Gastrocnemius medialis (tissue), 4 donors: Measurements from ENCODE around the gene DOCK3. TPM values are rescaled to one million over a fixed set of nuclear protein-coding genes. Genes with fewer than 3 reads are reported as not detected.

Experiments used
- ATAC-seq, 2 donors: fragments of 150-250 bp; one replicate each; pipeline ENCODE4 v1.9.1; 2016
- DNase-seq, 2 donors: peaks; one replicate each; pipeline ENCODE4 v3.0.0-alpha.2; 2019
- H3K27ac ChIP-seq, 4 donors: fragments of 200-600 bp; sonication (generic); 1 replicate in 1 of 4; 2 replicates in 3 of 4; pipeline ENCODE4 v1.5.1; 2016 to 2018; ENCODE audit warnings: mild to moderate bottlenecking in 2 of 4, moderate library complexity in 1 of 4
- H3K27me3 ChIP-seq, 3 donors: fragments of 200-600 bp; sonication (generic) in 2 of 3; 1 replicate in 1 of 3; 2 replicates in 2 of 3; pipeline versions ENCODE4 v1.5.1 to v1.6.0; 2016 to 2019; ENCODE audit warnings: mild to moderate bottlenecking in 1 of 3, moderate library complexity in 1 of 3
- H3K36me3 ChIP-seq, 2 donors: fragments of 200-600 bp; sonication (generic) in 1 of 2; one replicate each; pipeline ENCODE4 v1.5.1; 2017 to 2018
- H3K4me1 ChIP-seq, 2 donors: fragments of 200-600 bp; sonication (generic) in 1 of 2; one replicate each; pipeline ENCODE4 v1.5.1; 2016 to 2017; ENCODE audit warnings: mild to moderate bottlenecking in 2 of 2
- H3K4me3 ChIP-seq, 4 donors: fragments of 200-600 bp; sonication (generic) in 3 of 4; 1 replicate in 1 of 4; 2 replicates in 3 of 4; pipeline ENCODE4 v1.5.1; 2016 to 2019; ENCODE audit warnings: mild to moderate bottlenecking in 2 of 4
- H3K9me3 ChIP-seq, 3 donors: fragments of 200-600 bp; sonication (generic) in 2 of 3; 1 replicate in 1 of 3; 2 replicates in 2 of 3; pipeline ENCODE4 v1.5.1; 2016 to 2019
- POLR2A ChIP-seq, 2 donors: fragments of 450-650 bp; IDR thresholded peaks; one replicate each; pipeline ENCODE4 v1.6.1; 2017; ENCODE audit warnings: antibody characterized with exemption in 2 of 2, mild to moderate bottlenecking in 2 of 2, moderate library complexity in 2 of 2
- in situ Hi-C, 4 donors: fragments of 200-750 bp; cut with MboI; loops; one replicate each; pipeline versions ENCODE4 v1.15.0 to v1.8.0; 2017; ENCODE audit warnings: low sequenced_read_pairs in 4 of 4
- intact Hi-C: fragments of 100-400 bp; cut with DNase I; formaldehyde crosslinking; loops from one replicate; pipeline ENCODE4 v1.15.1; 2023; ENCODE audit warnings: low total_unique reads
- total RNA-seq, 4 donors: library from RNA; depleted of rRNA; stranded (reverse); fragments of >200 nt; gene quantifications; one replicate each; pipeline versions ENCODE4 v1.1.0 to v1.2.3, GENCODE V29; 2016
- TF ChIP-seq, protein P1 (sequence below), 5 experiments: fragments of 450-650 bp in 3 of 5; fragments of 200-600 bp in 2 of 5; sonication (generic) in 2 of 5; IDR thresholded peaks in 4 of 5; conservative IDR thresholded peaks in 1 of 5; 1 replicate in 4 of 5; 2 replicates in 1 of 5; pipeline ENCODE4 v1.5.1; 2016 to 2019; ENCODE audit warnings: antibody characterized with exemption in 5 of 5, mild to moderate bottlenecking in 3 of 5, moderate library complexity in 3 of 5

The DOCK3 gene
- total RNA-seq, 4 donors from 2014 or later, result 0.61 to 3.1 (median 0.73) TPM

GRCh38 chr3:50708620-50709019 lies 33.9 kb downstream of the DOCK3 start:
- no peaks in the 10 kb centered on the region for H3K36me3 ChIP-seq
- no peaks in the 10 kb centered on the region for H3K9me3 ChIP-seq
- intact Hi-C loops, result no loop called here
- DNase-seq (no peak), ATAC-seq (no peak)
- in situ Hi-C loops, result no loop called here
- no peak overlapping the region for H3K27ac ChIP-seq
- TF ChIP-seq, protein P1, sequence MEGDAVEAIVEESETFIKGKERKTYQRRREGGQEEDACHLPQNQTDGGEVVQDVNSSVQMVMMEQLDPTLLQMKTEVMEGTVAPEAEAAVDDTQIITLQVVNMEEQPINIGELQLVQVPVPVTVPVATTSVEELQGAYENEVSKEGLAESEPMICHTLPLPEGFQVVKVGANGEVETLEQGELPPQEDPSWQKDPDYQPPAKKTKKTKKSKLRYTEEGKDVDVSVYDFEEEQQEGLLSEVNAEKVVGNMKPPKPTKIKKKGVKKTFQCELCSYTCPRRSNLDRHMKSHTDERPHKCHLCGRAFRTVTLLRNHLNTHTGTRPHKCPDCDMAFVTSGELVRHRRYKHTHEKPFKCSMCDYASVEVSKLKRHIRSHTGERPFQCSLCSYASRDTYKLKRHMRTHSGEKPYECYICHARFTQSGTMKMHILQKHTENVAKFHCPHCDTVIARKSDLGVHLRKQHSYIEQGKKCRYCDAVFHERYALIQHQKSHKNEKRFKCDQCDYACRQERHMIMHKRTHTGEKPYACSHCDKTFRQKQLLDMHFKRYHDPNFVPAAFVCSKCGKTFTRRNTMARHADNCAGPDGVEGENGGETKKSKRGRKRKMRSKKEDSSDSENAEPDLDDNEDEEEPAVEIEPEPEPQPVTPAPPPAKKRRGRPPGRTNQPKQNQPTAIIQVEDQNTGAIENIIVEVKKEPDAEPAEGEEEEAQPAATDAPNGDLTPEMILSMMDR (IDR thresholded peaks at IDR 0.05 in 4 of 5, conservative IDR thresholded peaks at IDR 0.05 in 1 of 5), result no peak
- TF ChIP-seq POLR2A (IDR thresholded peaks at IDR 0.05), result no peak
- no peaks in the 10 kb centered on the region for H3K27me3 ChIP-seq
- H3K4me3 ChIP-seq, result no peak overlapping the region
- no peaks in the 10 kb centered on the region for H3K4me1 ChIP-seq

DNA sequence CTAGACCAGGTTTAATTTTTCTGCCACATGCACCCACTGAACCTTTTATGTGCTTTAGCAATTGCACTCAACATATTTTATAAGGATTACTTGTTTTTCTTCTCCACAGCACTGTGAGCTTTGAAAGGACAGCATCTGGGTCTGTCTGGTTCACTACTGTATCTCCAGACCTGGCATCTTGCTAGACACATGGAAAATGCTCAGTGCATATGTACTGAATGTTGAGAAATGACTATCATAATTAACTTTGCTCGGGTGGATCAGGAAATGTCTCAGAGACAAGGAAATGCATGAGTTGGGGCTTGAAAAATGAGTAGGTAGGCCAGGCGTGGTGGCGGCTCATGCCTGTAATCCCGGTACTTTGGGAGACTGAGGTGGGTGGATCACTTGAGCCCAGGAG lies 40.2 kb downstream of the DOCK3 start:
- Histone ChIP-seq H3K4me1 (no peaks in the 10 kb centered on the region), H3K4me3 (no peak overlapping the region), H3K9me3 (no peaks in the 10 kb centered on the region), H3K36me3 (no peaks in the 10 kb centered on the region), H3K27me3 (no peaks in the 10 kb centered on the region), H3K27ac (no peak overlapping the region)
- no peak for ATAC-seq
- in situ Hi-C loops (no loop called here), intact Hi-C loops (no loop called here)
- no peak for DNase-seq
- no peak for TF ChIP-seq POLR2A (IDR thresholded peaks at IDR 0.05)
- TF ChIP-seq, protein P1 (IDR thresholded peaks at IDR 0.05 in 4 of 5, conservative IDR thresholded peaks at IDR 0.05 in 1 of 5), result no peak

GRCh38 chr3:50724831-50725230 lies 50.1 kb downstream of the DOCK3 start:
- in situ Hi-C loops (no loop called here), intact Hi-C loops (no loop called here)
- Histone ChIP-seq H3K27ac (no peak overlapping the region), H3K4me3 (no peak overlapping the region), H3K27me3 (no peaks in the 10 kb centered on the region), H3K36me3 (no peaks in the 10 kb centered on the region), H3K4me1 (no peaks in the 10 kb centered on the region), H3K9me3 (peaks cover 0 to 2% (median 0%) of the 10 kb centered on the region in 3 donors)
- DNase-seq (no peak), ATAC-seq (no peak)
- TF ChIP-seq, protein P1 (IDR thresholded peaks at IDR 0.05 in 4 of 5, conservative IDR thresholded peaks at IDR 0.05 in 1 of 5), result no peak
- no peak for TF ChIP-seq POLR2A (IDR thresholded peaks at IDR 0.05)

DNA sequence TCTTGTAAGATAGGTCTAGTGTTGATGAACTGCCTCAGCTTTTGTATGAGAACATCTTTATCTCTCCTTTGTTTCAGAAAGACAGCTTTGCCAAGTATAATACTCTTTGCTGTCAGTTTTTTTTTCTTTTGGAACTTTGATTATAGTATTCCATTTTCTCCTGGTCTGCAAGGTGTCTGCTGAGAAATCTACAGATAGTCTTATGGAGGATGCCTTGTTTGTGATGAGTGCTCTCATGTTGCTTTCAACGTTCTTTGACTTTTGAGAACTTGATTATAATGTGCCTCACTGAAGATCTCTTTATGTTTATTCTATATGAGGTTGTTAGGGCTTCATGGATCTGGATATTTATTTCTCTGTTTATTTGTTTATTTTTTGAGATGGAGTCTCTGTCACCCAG lies 60.3 kb downstream of the DOCK3 start:
- Histone ChIP-seq H3K27ac (no peak overlapping the region), H3K4me1 (no peaks in the 10 kb centered on the region), H3K27me3 (no peaks in the 10 kb centered on the region), H3K9me3 (peaks cover 0 to 4% (median 0%) of the 10 kb centered on the region in 3 donors), H3K4me3 (no peak overlapping the region), H3K36me3 (no peaks in the 10 kb centered on the region)
- TF ChIP-seq, protein P1 (IDR thresholded peaks at IDR 0.05 in 4 of 5, conservative IDR thresholded peaks at IDR 0.05 in 1 of 5), result no peak
- no peak for TF ChIP-seq POLR2A (IDR thresholded peaks at IDR 0.05)
- DNase-seq (no peak), ATAC-seq (no peak)
- intact Hi-C loops (no loop called here), in situ Hi-C loops (no loop called here)
